Activated gamma-delta T cell treated with anti-CD3 and anti-CD28 coated beads, Interleukin-2, amount 50 U/mL, for 16 hours (primary cell): ENCODE measurements around the gene DOCK10.

Experiments
- DNase-seq: peaks from one replicate; pipeline ENCODE4 v3.0.0-alpha.2; 2020; ENCODE audit warnings: low read depth

Gene DOCK10

DNA sequence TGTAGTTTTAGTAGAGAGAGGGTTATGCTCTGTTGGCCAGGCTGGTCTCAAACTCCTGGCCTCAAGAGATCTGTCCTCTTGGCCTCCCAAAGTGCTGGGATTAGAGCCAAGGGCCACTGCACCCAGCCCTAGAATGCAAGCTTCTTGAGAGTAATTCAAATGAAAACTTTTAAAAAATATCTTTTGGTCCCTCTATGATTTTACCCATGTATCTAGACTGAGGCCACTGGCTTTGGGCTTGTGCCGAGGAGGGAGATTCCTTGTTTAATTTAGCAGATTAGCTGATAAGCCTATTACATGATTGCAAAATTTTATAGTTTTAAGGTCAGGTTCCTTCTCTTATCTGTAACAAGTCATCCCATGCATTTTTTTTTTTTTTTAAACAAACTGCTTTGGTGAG lies 266.6 kb downstream of the DOCK10 start:
- DNase-seq = no peak

DNA sequence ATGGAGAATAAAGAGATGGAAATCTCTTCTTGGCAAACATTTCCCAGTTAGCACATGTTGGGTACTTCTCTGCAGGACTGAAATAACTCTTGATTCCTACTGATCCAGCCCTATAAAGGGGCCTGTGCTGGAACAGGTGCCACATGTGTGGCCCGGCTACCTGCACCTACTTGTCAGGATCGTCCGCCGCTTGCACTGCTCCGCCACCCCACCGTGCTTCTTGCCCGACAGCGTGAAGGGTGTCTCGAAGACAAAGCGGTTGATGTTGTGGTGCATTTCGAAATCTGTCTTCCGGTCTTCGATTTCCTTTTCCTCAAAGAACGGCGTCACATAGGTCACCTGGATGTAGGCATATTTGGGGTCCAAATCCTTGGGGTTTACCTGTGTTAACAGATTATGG lies 267.5 kb downstream of the DOCK10 start:
- no peak for DNase-seq

DNA sequence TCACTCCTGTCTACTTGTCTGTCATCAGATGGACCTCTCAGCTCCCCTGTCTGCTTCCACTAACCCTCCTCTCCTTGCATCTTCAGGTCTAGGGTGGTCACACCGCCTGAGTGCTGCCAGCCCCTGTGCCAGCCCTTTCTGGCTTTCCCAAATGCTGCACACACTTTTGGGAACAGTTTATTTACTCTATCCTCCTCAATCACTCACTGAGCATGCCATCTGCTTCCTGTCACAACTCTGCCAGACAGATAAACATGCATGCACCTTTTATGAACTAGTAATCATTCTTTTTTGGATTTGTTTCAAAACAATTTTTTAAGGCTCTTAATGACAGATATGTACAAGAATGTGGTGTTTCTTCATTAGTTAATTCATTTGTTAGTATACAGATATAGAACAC lies 269.8 kb downstream of the DOCK10 start:
- DNase-seq = no peak

DNA sequence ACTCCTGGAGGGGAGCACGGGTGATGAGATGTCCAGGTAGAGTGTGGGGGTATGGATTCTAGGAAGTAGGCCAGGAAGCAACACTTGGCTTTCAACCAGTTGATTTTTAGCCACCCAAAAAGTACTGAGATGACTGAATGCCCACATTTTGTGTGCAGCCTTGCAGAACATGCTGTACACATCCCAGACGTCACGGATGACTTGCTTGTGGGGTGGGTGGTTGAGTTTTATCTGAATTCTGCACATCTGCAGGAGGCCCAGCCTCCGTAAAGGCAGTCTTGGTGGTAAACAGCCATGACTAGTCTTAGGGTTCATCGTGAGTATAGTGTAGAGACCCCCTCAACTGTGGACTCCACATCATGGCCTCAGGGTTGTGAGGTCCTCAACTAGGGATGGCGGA lies 272.8 kb downstream of the DOCK10 start:
- no peak for DNase-seq

DNA sequence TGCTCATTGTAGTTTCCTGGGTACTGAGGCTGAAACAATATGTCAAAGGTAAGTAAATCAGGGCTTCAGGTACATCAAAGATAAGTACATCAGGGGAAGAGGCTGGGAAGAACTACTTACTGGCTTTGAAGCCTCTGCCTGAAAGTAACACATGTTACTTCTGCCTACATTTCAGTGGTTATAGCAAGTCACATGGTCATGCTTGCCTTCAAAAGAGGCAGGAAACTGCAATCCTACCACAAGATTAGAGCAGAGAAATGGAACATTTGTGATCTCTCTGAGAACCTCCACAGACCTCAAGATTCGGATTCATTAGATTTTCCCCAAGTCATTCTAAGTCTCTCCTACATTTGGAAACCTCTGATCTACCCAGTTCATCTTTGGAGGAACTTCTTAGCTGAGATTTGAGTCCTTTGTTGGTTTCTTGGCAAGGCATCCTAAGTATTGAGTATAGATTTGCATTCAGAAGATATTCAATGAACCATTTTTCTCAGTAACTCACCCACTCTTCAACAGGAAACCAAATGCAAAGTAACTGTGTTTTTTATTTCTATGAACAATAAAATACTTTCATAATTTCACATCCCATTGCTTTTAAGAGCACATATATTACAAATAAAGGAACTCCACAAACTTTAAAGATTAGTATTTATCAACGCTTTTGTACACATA lies 277.6 kb downstream of the DOCK10 start:
- no peak for DNase-seq

DNA sequence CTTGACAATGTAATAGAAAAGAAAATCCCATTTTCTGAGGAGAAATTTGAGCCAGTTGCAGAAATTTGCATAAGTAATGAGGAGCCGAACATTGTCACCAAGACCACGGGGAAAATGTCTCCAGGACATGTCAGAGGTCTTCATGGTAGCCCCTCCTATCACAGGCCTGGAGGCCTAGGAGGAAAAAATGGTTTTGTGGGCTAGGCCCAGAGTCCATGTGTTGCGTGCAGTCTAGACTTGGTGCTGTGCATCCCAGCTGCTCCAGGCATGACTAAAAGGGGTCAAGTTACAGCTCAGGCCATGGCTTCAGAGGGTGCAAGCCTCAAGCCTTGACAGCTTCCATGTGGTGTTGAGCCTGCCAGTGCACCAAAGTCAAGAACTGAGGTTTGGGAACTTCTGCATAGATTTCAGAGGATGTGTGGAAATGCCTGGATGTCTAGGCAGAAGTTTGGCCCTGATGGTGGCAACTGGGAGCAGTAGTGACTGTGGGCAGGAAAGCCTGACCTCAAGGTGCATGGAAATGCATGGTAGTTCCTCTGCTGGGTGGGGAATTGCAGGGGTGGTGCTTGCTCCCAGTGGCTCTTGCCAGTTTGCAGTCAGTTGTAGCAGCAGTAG lies 284.2 kb downstream of the DOCK10 start:
- DNase-seq = no peak

- DNase-seq = no peak
Measured at GRCh38 chr2:224753743-224754540, 288.3 kb downstream of the DOCK10 start.

DNA sequence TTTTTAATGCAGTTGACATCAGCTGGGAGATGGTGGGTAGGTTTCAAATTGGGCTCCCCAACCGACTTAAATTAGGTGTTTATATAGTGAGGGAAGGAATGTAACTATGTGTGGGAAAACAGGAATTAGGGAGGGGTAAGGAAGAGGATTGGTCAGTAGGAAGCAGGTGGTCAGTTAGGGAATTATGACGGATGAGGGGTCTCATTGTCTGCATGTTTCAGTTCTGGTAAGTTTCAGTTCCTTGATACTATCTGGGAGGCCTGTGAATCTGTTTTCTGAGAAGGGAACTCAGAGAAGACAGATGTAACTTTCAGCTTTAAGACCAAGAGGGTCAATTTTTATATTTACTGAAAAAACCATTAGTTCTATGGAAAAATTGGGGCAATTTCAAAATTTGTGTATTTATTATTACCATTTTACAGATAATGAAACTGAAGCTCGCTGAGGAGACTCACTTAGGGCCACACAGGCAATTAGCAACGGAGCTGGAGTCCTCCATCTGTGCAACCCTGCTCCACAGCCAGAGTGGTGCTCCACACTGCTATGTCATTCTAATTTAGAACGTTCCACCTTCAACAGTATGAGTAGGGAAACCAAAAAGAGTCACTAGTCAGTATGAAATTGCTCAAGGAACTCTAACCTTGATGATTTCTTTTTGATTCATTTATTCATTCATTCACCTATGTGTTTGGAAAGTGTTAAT lies 290.1 kb downstream of the DOCK10 start:
- DNase-seq = no peak

DNA sequence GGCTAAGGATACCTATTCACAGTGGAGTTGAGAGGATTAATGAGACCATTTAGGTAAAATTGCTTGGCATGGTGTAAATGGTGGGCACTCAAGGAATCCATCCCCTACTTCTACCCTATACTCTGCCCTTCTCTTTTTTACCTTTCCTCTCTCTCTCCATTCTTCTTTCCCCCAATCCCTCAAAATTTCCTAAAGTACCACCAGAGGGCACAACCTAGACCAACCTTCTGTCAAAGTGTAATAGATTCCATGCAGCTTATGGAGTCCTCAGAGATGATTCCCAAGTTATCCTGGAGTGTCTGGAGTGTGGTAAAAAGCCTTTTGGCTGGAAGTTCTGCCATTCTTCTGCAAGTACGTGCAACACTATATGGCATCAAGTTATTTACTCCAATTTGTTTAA lies 293.1 kb downstream of the DOCK10 start:
- no peak for DNase-seq

GRCh38 chr2:224747765-224748164 lies 294.5 kb downstream of the DOCK10 start:
- no peak for DNase-seq

GRCh38 chr2:224736227-224736626 lies 306.0 kb downstream of the DOCK10 start:
- no peak for DNase-seq

- DNase-seq = no peak
Measured at GRCh38 chr2:224734949-224735348, 307.3 kb downstream of the DOCK10 start.

DNA sequence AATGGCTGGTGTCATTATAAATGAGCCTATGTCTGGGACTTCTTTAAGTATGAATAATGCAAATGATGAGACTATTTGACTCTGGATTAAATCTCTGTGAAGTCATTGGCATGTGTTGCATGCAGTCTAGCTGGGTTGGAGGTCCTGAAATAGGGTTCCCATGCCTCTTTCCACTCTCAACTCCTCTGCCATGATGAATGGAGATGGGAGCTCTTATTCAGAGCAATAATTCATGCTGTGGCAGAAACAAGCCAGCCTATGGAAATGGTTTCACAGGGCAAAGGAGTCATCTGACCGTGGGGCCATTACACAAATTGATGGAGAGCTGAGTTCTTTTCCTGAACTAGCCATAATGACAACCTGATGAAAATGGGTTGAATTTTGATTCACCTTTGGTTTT lies 310.6 kb downstream of the DOCK10 start:
- DNase-seq = no peak

- no peak for DNase-seq
Measured at GRCh38 chr2:224729435-224729834, 312.8 kb downstream of the DOCK10 start.

- DNase-seq = no peak
Measured at GRCh38 chr2:224724331-224724730, 317.9 kb downstream of the DOCK10 start.

DNA sequence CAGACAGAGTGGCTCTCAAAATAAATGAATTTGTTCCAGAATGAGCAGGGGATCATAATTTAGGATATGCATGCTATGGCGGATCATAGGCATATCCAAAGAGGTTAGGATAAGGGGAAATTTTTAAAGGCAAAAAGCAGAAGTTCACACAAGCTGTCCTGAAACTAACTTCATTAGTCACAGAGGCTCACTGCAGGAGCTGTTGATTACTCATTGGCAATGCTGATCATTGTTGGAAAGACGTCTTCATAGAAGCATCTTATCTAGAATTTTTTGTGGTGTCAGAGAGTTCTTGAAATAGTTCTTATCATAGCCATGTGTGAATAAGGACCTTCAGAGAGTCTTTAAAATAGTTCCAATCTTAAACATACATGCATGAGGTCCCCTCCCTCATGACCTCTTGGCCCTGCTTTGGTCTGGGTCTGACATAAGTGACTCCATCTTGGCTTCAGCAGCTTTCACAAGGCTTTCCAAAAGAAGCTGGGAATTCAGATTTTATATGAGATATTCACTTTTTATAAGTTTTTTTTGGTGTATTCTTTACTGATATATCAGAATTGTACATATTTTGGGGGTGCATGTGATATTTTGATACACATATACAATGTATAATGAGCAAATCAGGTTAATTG lies 318.6 kb downstream of the DOCK10 start:
- no peak for DNase-seq

DNA sequence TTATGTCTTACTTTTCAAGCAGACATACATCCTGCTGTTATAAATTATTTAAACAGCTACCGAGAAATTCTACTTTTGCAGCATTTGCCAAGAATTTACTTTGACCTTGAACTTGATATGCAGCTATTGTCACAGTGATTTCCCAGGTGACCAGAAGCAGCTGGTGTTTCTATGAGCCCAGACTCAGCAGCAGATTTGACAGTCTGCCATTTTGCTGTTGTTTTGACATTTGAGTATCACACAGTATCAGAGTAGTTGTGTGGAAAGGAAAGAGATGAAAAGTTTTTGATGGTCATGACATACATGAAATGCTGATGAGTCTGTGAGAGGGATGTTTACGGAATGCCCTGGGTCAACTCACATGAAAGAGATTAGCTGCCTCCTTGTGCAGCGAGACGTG lies 319.5 kb downstream of the DOCK10 start:
- DNase-seq = no peak

GRCh38 chr2:224722250-224722649 lies 320.0 kb downstream of the DOCK10 start:
- DNase-seq = no peak

DNA sequence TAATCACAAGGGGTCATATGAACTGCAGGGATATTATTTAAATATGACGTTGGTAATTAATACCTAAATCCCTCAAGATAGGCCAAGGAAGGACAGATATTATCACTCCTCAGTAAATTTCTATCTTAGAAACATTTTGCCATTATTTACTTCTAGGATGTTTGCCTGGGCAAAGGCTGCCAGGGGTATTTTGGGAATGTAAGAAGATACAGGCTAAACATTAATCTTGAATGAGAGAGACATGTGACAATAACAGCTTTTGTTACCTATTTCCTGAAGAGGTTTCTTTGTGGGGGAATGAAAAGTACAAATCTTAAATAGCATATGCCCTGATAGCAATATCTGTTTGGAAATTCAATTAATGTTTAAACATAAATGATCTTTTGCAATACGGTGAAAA lies 325.3 kb downstream of the DOCK10 start:
- DNase-seq = no peak

DNA sequence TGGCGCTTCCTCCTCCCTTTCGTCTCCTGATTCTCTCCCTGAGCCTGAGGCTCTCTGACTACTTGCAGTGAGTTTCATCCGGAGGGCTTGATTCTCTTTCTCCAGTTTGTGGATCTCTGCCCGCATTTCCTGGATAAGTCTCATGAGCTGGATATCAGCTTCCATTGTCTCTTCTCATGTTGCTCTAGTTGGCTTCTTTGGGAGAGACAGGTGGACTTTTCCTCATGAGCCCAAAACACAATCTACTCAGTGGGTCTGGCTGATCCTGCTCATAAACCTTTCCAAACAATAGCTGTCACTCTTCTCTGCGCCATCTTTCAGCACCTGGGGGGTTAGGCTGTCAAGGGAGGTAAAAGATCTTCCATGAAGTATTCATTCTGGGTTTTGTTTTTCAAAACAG lies 326.1 kb downstream of the DOCK10 start, which contains the start of gene CCDC195:
TSS of gene CCDC195 (minus strand) at position 165 of the 400 bp plus-strand sequence. CDS start at position 165, 0 bp downstream.
- DNase-seq = no peak
